Liver (tissue), 9 donors: Measurements from ENCODE around the gene PTPRN2. TPM values are rescaled to one million over a fixed set of nuclear protein-coding genes. Genes with fewer than 3 reads are reported as not detected.

Experiments used
- DNase-seq: peaks from one replicate; pipeline ENCODE4 v3.0.0-alpha.2; 2017; ENCODE audit warnings: low spot score
- H3K27ac ChIP-seq, 2 donors: one replicate each; pipeline ENCODE4 v1.7.0; 2013; ENCODE audit warnings: inconsistent platforms in 2 of 2, low read length in 2 of 2, control low read depth in 1 of 2, low read depth in 1 of 2, mild to moderate bottlenecking in 1 of 2
- H3K27me3 ChIP-seq, 4 donors: one replicate each; pipeline versions ENCODE4 v1.6.1 to v1.7.0; 2013; ENCODE audit warnings: low read length in 3 of 4, inconsistent platforms in 1 of 4, mild to moderate bottlenecking in 1 of 4, moderate library complexity in 1 of 4; ENCODE audit not compliant: control insufficient read depth in 4 of 4, insufficient read depth in 4 of 4
- H3K36me3 ChIP-seq, 4 donors: one replicate each; pipeline versions ENCODE4 v1.6.1 to v1.7.0; 2013; ENCODE audit warnings: low read length in 3 of 4, mild to moderate bottlenecking in 3 of 4, low read depth in 1 of 4, moderate library complexity in 1 of 4; ENCODE audit not compliant: control insufficient read depth in 4 of 4, insufficient read depth in 3 of 4
- H3K4me1 ChIP-seq, 4 donors: one replicate each; pipeline versions ENCODE4 v1.6.1 to v1.7.0; 2013; ENCODE audit warnings: low read length in 3 of 4, mild to moderate bottlenecking in 3 of 4, moderate library complexity in 1 of 4; ENCODE audit not compliant: control insufficient read depth in 4 of 4, insufficient read depth in 4 of 4
- H3K4me3 ChIP-seq, 3 donors: one replicate each; pipeline versions ENCODE4 v1.6.1 to v1.7.0; 2013; ENCODE audit warnings: low read length in 3 of 3, control low read depth in 1 of 3, low read depth in 1 of 3, mild to moderate bottlenecking in 1 of 3
- H3K9ac ChIP-seq, 2 donors: one replicate each; pipeline ENCODE4 v1.7.0; 2013; ENCODE audit warnings: low read length in 2 of 2, mild to moderate bottlenecking in 2 of 2, moderate library complexity in 2 of 2, control low read depth in 1 of 2, low read depth in 1 of 2
- H3K9me3 ChIP-seq, 4 donors: one replicate each; pipeline versions ENCODE4 v1.6.1 to v1.7.0; 2013; ENCODE audit warnings: low read length in 3 of 4; ENCODE audit not compliant: control insufficient read depth in 4 of 4
- EGR1 ChIP-seq, 2 donors: IDR thresholded peaks; 2 replicates each; pipeline ENCODE4 v1.6.1; 2016 to 2018; ENCODE audit warnings: antibody characterized with exemption in 2 of 2, low read depth in 2 of 2
- FOXA1 ChIP-seq: IDR thresholded peaks from 2 replicates; pipeline ENCODE4 v1.6.1; 2016; ENCODE audit warnings: antibody characterized with exemption
- FOXA2 ChIP-seq: IDR thresholded peaks from 2 replicates; pipeline ENCODE4 v1.6.1; 2016; ENCODE audit warnings: antibody characterized with exemption
- GABPA ChIP-seq, 2 donors: IDR thresholded peaks in 1 of 2; conservative IDR thresholded peaks in 1 of 2; 2 replicates each; pipeline ENCODE4 v1.6.1; 2016; ENCODE audit warnings: antibody characterized with exemption in 2 of 2, mild to moderate bottlenecking in 1 of 2, moderate library complexity in 1 of 2
- HNF4A ChIP-seq, 2 donors: conservative IDR thresholded peaks; 2 replicates each; pipeline ENCODE4 v1.6.1; 2016; ENCODE audit warnings: antibody characterized with exemption in 2 of 2, mild to moderate bottlenecking in 2 of 2
- HNF4G ChIP-seq: IDR thresholded peaks from 2 replicates; pipeline ENCODE4 v1.6.1; 2016; ENCODE audit warnings: antibody characterized with exemption
- JUND ChIP-seq, 2 donors: IDR thresholded peaks; 2 replicates each; pipeline ENCODE4 v1.6.1; 2016; ENCODE audit warnings: antibody characterized with exemption in 2 of 2
- NR2F2 ChIP-seq: IDR thresholded peaks from 2 replicates; pipeline ENCODE4 v1.6.1; 2016; ENCODE audit warnings: antibody characterized with exemption
- RAD21 ChIP-seq, 2 donors: IDR thresholded peaks; 2 replicates each; pipeline ENCODE4 v1.6.1; 2016; ENCODE audit warnings: antibody characterized with exemption in 2 of 2, mild to moderate bottlenecking in 2 of 2
- RXRA ChIP-seq, 2 donors: IDR thresholded peaks; 2 replicates each; pipeline ENCODE4 v1.6.1; 2017 to 2018; ENCODE audit warnings: antibody characterized with exemption in 2 of 2, mild to moderate bottlenecking in 1 of 2
- SP1 ChIP-seq: IDR thresholded peaks from 2 replicates; pipeline ENCODE4 v1.6.1; 2018; ENCODE audit warnings: antibody characterized with exemption, mild to moderate bottlenecking
- TAF1 ChIP-seq: conservative IDR thresholded peaks from 2 replicates; pipeline ENCODE4 v1.6.1; 2016; ENCODE audit warnings: antibody characterized with exemption, mild to moderate bottlenecking
- YY1 ChIP-seq: IDR thresholded peaks from 2 replicates; pipeline ENCODE4 v1.6.1; 2016; ENCODE audit warnings: antibody characterized with exemption, mild to moderate bottlenecking
- ZBTB33 ChIP-seq: IDR thresholded peaks from 2 replicates; pipeline ENCODE4 v1.6.1; 2016; ENCODE audit warnings: antibody characterized with exemption
- WGBS: extraction: QIAGEN DNeasy Blood & Tissue Kit; methylation state at CpG from one replicate; pipeline ENCODE4 v1.1.7; 2013; 5-methylcytosine and 5-hydroxymethylcytosine counted together
- polyA plus RNA-seq, 2 donors: library from polyadenylated mRNA; stranded (reverse) in 1 of 2; unstranded in 1 of 2; fragments of 200-250 nt in 1 of 2; fragments of >200 nt in 1 of 2; fragmentation: Nextera tagmentation in 1 of 2; extraction: Ambion mirVana in 1 of 2; gene quantifications; one replicate each; pipeline versions ENCODE4 v1.2.1 to v1.2.3, GENCODE V29; 2013 to 2015
- total RNA-seq, 2 donors: library from RNA; depleted of rRNA; stranded (reverse); fragments of >200 nt; gene quantifications; one replicate each; pipeline ENCODE4 v1.2.3, GENCODE V29; 2014
- TF ChIP-seq, protein P1 (sequence below): IDR thresholded peaks from 2 replicates; pipeline ENCODE4 v1.6.1; 2016; ENCODE audit warnings: antibody characterized with exemption, mild to moderate bottlenecking
- TF ChIP-seq, protein P2 (sequence below): IDR thresholded peaks from 2 replicates; pipeline ENCODE4 v1.6.1; 2016; ENCODE audit warnings: antibody characterized with exemption
- TF ChIP-seq, protein P3 (sequence below): fragments of 150-350 bp; IDR thresholded peaks from 2 replicates; pipeline ENCODE4 v1.5.1; 2017; ENCODE audit warnings: improper control_type of control experiment, low read depth, low read length; ENCODE audit not compliant: missing input control
- TF ChIP-seq, protein P4 (sequence below): IDR thresholded peaks from 2 replicates; pipeline ENCODE4 v1.6.1; 2016; ENCODE audit warnings: antibody characterized with exemption
- donor health status: healthy.
- donor health status: healthy.
- donor health status: healthy.
- donor health status: healthy.
- donor health status: healthy.

PTPRN2 gene
- total and polyA plus RNA-seq, 4 donors: 0.75 to 1.9 (median 1.1) TPM

DNA sequence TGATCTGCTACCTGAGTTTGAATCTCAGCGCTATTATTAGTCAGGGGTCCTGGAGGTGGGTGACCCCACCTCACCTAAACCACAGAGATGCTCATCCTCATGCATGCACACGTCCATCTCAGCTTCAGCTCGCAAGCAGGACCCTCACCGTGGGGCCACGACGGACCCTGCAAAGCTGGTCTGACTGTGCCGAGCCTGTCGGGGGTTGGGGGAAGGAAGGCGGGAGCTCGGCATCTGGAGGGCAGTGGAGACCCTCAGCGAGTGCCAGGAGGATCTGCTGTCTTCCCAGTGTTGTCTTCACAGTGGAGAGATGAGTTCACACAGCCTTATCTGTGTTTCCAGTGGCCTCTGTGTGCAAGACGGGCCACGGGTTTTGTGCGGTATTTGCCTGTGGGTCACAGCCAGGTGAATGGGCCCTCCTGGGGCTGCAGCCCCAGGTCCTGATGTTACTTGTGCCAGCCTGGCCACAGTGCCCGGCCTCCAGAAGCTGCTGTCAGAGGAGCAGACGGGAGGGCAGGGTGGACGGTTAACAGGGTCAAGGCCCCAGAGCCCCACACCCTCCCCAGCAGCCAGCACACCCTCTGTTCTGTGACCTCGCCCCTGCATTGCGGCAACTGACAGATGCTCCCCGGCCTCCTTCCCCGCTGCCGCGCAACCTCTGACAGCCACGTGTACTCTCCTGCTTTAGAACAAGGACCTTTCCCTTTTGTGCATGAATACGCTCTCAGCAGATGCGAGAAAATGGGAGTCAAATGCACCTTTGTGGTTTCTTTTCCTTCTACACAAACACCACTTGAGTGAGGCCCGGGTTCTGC lies 722.1 kb downstream of the PTPRN2 start:
- TF ChIP-seq FOXA1: no peak
- no peak for TF ChIP-seq NR2F2
- TF ChIP-seq, protein P1, sequence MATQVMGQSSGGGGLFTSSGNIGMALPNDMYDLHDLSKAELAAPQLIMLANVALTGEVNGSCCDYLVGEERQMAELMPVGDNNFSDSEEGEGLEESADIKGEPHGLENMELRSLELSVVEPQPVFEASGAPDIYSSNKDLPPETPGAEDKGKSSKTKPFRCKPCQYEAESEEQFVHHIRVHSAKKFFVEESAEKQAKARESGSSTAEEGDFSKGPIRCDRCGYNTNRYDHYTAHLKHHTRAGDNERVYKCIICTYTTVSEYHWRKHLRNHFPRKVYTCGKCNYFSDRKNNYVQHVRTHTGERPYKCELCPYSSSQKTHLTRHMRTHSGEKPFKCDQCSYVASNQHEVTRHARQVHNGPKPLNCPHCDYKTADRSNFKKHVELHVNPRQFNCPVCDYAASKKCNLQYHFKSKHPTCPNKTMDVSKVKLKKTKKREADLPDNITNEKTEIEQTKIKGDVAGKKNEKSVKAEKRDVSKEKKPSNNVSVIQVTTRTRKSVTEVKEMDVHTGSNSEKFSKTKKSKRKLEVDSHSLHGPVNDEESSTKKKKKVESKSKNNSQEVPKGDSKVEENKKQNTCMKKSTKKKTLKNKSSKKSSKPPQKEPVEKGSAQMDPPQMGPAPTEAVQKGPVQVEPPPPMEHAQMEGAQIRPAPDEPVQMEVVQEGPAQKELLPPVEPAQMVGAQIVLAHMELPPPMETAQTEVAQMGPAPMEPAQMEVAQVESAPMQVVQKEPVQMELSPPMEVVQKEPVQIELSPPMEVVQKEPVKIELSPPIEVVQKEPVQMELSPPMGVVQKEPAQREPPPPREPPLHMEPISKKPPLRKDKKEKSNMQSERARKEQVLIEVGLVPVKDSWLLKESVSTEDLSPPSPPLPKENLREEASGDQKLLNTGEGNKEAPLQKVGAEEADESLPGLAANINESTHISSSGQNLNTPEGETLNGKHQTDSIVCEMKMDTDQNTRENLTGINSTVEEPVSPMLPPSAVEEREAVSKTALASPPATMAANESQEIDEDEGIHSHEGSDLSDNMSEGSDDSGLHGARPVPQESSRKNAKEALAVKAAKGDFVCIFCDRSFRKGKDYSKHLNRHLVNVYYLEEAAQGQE: no peak
- TF ChIP-seq, protein P2, sequence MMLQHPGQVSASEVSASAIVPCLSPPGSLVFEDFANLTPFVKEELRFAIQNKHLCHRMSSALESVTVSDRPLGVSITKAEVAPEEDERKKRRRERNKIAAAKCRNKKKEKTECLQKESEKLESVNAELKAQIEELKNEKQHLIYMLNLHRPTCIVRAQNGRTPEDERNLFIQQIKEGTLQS: no peak
- TF ChIP-seq TAF1: no peak
- no peak for TF ChIP-seq RAD21 (IDR thresholded peaks at IDR 0.05)
- no peak for TF ChIP-seq ZBTB33
- TF ChIP-seq FOXA2: no peak
- TF ChIP-seq, protein P3, sequence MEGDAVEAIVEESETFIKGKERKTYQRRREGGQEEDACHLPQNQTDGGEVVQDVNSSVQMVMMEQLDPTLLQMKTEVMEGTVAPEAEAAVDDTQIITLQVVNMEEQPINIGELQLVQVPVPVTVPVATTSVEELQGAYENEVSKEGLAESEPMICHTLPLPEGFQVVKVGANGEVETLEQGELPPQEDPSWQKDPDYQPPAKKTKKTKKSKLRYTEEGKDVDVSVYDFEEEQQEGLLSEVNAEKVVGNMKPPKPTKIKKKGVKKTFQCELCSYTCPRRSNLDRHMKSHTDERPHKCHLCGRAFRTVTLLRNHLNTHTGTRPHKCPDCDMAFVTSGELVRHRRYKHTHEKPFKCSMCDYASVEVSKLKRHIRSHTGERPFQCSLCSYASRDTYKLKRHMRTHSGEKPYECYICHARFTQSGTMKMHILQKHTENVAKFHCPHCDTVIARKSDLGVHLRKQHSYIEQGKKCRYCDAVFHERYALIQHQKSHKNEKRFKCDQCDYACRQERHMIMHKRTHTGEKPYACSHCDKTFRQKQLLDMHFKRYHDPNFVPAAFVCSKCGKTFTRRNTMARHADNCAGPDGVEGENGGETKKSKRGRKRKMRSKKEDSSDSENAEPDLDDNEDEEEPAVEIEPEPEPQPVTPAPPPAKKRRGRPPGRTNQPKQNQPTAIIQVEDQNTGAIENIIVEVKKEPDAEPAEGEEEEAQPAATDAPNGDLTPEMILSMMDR: no peak
- no peak for TF ChIP-seq HNF4A (conservative IDR thresholded peaks at IDR 0.05)
- no peak for TF ChIP-seq EGR1 (IDR thresholded peaks at IDR 0.05; ENCODE audit: low read depth in 2 of 2)
- TF ChIP-seq HNF4G: no peak
- no peak for TF ChIP-seq YY1
- no peak for TF ChIP-seq JUND (IDR thresholded peaks at IDR 0.05)
- no peak for TF ChIP-seq RXRA (IDR thresholded peaks at IDR 0.05)
- no peak for TF ChIP-seq GABPA (IDR thresholded peaks at IDR 0.05 in 1 of 2, conservative IDR thresholded peaks at IDR 0.05 in 1 of 2)
- TF ChIP-seq, protein P4, sequence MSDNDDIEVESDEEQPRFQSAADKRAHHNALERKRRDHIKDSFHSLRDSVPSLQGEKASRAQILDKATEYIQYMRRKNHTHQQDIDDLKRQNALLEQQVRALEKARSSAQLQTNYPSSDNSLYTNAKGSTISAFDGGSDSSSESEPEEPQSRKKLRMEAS: no peak
- TF ChIP-seq SP1: no peak
- no peaks in the 10 kb centered on the region for H3K36me3 ChIP-seq
- no peaks in the 10 kb centered on the region for H3K9me3 ChIP-seq
- peaks cover 0 to 1% (median 0%) of the 10 kb centered on the region in 4 donors for H3K4me1 ChIP-seq
- no peaks in the 10 kb centered on the region for H3K27me3 ChIP-seq
- no peak overlapping the region for H3K9ac ChIP-seq
- no peak overlapping the region for H3K27ac ChIP-seq
- no peak overlapping the region for H3K4me3 ChIP-seq
- DNase-seq: no peak
- WGBS: 88% methylated on average over 27 of the region's 27 CpGs
